ENCODE data around the gene FAM181B.

DNA sequence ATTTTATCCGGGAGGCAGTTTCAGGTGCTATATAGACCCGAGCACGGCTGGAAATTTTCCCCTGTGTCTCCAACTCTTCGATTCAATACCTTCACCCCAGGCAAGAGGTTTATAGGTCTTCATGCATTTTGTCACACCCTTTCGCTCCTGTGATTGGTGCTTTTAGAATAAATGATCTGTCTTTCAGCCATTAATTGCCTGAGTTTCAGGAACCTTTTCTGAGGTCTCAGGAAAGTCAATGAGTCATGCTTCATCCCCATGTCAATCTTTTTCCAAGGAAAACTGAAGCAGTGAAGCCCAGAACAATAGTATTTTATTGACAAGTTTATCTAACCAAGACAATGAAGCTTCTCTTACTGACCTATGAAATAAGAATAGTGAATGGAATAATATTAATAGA, 29.9 kb downstream of the FAM181B start:
- TF ChIP-seq POLR2AphosphoS5 (IDR thresholded peaks at IDR 0.05; ENCODE audit: low read depth, low read length) (no peak), TAF1 (IDR thresholded peaks at IDR 0.05; ENCODE audit: borderline replicate concordance, insufficient read depth, low read length) (no peak), SIN3A (IDR thresholded peaks at IDR 0.05; ENCODE audit: borderline replicate concordance, insufficient read depth, low read length) (no peak)
- TF ChIP-seq, protein P1, sequence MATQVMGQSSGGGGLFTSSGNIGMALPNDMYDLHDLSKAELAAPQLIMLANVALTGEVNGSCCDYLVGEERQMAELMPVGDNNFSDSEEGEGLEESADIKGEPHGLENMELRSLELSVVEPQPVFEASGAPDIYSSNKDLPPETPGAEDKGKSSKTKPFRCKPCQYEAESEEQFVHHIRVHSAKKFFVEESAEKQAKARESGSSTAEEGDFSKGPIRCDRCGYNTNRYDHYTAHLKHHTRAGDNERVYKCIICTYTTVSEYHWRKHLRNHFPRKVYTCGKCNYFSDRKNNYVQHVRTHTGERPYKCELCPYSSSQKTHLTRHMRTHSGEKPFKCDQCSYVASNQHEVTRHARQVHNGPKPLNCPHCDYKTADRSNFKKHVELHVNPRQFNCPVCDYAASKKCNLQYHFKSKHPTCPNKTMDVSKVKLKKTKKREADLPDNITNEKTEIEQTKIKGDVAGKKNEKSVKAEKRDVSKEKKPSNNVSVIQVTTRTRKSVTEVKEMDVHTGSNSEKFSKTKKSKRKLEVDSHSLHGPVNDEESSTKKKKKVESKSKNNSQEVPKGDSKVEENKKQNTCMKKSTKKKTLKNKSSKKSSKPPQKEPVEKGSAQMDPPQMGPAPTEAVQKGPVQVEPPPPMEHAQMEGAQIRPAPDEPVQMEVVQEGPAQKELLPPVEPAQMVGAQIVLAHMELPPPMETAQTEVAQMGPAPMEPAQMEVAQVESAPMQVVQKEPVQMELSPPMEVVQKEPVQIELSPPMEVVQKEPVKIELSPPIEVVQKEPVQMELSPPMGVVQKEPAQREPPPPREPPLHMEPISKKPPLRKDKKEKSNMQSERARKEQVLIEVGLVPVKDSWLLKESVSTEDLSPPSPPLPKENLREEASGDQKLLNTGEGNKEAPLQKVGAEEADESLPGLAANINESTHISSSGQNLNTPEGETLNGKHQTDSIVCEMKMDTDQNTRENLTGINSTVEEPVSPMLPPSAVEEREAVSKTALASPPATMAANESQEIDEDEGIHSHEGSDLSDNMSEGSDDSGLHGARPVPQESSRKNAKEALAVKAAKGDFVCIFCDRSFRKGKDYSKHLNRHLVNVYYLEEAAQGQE (IDR thresholded peaks at IDR 0.05; ENCODE audit: insufficient read depth in 1 of 2, low read depth in 2 of 2, low read length in 2 of 2) = no peak
